Panc1 (cell line): ENCODE measurements around the gene GRAMD1A.

Experiments used
- CTCF ChIP-seq: fragments of 450-650 bp; IDR thresholded peaks from 2 replicates; pipeline ENCODE4 v1.5.1; 2017; ENCODE audit warnings: mild to moderate bottlenecking
- POLR2AphosphoS5 ChIP-seq: IDR thresholded peaks from 2 replicates; pipeline ENCODE4 v1.6.1; 2012; ENCODE audit warnings: mild to moderate bottlenecking, low read depth, low read length, moderate library complexity
- REST ChIP-seq, 2 experiments: IDR thresholded peaks; 2 replicates each; pipeline ENCODE4 v1.6.1; 2011 to 2012; ENCODE audit warnings: low read depth in 2 of 2, control low read depth in 1 of 2, low read length in 1 of 2, mild to moderate bottlenecking in 1 of 2, moderate library complexity in 1 of 2; ENCODE audit not compliant: insufficient read depth in 1 of 2
- SIN3A ChIP-seq: IDR thresholded peaks from 2 replicates; pipeline ENCODE4 v1.6.1; 2012; ENCODE audit warnings: low read depth, mild to moderate bottlenecking, low read length, moderate library complexity, borderline replicate concordance; ENCODE audit not compliant: insufficient read depth

GRCh38 chr19:34998777-34999497, 1.2 kb upstream of the GRAMD1A start:
- TF ChIP-seq REST (IDR thresholded peaks at IDR 0.05; ENCODE audit: insufficient read depth in 1 of 2, low read depth in 2 of 2, low read length in 1 of 2): no peak
- TF ChIP-seq CTCF: no peak
- no peak for TF ChIP-seq SIN3A
- TF ChIP-seq POLR2AphosphoS5: no peak
